Hematopoietic multipotent progenitor cell treated with erythropoietin and hydrocortisone succinate and interleukin-3 and kit ligand, for 15 days (in vitro differentiated cells): ENCODE results near the gene ESAM.

Experiments
- DNase-seq: peaks from one replicate; pipeline ENCODE4 v3.0.0-alpha.2; 2015; ENCODE audit warnings: low spot score

ESAM gene

DNA sequence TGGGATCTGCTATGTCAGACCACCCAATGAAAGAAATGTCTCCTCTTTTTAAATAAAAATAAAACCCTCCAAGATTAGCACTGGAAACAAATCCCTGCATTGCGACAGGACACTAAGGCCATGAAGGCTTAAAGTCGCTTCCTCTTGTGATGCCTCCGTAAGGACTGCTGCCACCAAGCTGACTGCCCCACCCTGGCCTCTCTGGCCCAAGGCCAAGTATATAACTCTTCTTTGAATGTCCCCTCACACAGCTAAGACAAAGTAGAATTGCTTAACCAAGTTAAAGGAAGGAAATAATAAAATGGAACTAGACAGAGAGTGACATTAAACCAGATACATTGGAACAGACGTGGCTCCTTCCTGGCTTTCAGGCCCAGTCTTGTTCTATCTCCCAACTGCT is 29.9 kb downstream of the ESAM start:
- no peak for DNase-seq

DNA sequence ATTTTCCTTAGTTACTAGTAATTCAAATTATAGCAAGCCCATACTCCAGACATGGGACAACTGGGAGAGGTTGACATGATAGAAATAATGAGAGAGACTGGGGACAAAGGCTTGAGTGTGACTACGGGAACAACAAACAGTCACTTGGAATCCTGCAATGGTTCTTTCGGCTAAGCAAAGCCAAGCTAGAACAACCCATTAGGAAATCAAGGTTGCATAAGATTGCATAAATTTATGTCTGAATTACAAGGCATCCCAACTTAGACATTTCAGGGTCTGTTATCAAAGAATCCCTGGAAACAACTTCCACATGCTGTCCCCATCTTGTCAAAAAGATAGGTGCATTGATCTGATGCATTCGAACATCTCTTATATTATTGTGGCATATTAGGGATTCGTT is 32.5 kb downstream of the ESAM start:
- no peak for DNase-seq

DNA sequence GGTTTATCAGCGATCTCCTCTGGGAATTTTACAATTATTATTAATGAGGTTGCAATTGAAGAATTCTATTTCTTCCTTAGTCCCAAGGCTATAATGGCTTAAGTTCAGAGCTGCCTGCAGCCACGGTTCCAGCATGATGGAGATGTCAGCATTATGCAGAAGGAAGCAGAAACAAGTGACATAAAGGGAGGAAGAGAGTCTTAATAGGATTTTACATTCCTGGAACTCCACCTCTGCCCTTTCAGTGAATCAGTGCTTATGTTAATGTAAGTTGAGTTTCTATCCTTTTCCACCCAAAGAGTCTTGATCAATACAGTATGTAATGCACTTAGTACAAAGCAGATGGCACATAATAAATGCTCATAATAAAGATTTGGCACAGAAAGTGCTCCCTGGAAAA is 34.0 kb downstream of the ESAM start:
- DNase-seq, result no peak

- DNase-seq, result no peak
These were observed 34.6 kb downstream of the ESAM start for GRCh38 chr11:124727474-124727873.

DNA sequence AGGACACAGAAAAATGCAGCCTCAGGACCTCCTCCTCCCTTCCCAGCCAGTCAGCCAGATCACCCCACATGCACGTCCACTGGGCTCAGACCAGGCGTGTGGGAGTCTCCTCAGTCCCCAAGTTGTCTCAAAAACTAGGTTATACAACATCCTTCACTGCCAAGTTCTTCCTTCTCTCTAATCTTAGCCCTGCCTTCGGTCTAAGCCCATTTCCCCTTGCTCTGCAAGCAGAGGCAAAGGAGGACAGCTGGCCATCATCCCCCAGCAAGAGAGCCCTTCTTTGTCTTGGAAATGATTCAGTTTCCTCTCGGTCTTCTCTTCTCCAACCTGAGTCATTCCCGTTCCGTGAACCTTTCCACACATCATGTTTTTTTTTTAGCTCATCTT is 36.4 kb downstream of the ESAM start:
- DNase-seq, result no peak

- DNase-seq, result no peak
These were observed 36.9 kb downstream of the ESAM start for GRCh38 chr11:124724979-124725718.

DNA sequence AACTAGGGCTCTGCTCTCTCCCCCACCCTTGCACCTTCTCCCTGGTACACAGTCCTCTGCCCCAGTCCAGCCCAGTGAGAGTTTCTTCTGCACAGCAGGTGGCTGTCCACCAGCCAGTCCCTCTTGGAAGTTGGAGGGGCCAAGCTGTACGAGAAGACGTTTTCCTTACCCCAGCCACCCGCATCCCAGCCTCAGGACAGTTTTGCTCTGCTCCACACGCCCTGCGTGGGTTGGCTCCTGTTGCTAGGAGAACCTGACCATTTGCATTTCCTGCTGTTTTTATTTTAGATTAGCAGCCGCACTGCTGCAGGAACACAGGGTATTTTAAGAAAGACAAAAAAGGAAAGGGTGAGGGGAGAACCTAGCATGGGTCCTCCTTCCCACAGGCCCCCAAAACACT is 39.9 kb downstream of the ESAM start:
- DNase-seq, result no peak

- DNase-seq, result no peak
These were observed 42.6 kb downstream of the ESAM start for GRCh38 chr11:124719534-124719933.

DNA sequence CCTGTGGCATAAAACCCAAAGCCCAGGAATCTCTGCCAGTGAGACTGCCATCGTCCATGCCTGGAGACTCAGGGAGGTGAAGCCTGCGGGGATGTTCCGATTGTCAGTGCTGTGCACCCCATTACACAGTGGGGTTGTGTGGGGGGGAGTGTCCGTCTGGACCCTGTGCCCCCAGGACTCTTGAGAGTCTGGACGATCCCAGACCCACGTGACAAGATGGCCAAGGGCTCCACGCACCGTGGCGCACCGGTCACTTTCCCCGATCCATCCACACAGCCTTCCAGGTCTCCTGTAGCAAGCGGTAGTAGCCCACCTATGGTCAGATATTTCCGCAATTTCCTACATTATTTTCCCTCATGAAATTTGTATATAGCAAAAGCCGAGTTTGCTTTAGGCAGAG is 43.3 kb downstream of the ESAM start:
- DNase-seq, result no peak

DNA sequence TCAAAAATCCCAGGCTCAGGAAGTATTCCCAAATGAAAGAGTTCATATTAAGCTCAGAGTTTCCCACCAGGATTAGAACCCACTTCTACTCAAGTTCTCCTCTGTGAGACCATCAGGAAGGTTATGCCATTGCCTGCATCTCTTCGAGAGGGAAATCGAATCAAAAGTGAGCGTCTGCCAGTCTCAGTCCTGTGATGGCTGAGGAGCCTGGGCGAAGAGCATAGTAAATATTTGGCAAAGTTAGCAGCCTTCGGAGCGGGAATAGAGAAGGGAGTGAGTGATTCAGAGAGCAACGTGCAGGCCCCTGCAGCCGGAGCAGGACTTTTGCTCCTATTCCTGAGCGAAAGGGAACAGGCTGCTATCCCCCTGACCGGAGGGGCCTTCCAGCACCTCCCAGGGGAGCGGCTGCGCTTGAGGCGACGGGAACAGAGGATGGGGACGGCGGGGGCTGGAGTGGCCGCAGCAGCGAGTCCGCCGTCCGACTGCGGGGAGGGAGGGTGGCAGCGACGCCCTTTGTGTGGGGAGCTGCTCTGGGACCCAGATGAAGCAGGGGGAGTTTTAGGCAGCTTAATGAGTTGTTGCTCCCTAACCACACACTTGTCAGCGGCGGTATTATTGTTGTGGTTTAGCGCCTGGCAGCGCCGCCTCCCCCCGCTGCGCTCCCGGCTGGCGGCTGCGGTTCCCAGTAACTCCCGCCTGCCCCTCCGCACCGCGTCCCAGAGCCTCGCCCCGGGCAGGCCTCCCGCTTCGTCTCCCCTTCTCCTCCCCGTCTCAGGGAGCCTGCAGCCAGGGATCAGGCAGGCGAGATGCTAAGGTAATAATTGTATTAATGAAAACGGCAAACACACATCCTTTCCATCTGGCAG is 44.1 kb downstream of the ESAM start:
- no peak for DNase-seq

DNA sequence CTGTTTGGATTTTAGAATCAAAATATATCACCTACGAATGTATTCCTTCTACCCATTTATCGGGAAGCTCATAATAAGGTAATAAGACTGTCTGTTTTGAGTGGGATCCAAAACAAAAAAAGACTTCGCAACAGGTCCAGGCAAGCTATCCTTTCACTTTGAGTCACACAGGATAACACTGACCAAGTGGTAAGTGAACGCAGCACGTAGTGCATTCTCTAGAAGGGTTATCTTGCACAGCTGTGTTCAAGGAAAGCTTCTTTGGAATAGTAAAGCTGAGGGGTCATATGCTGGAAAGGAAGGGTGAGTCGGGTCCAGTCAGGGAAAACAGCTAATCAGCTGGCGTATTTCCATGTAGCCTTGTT is 44.7 kb downstream of the ESAM start:
- no peak for DNase-seq

GRCh38 chr11:124716591-124716990 is 45.5 kb downstream of the ESAM start:
- no peak for DNase-seq

GRCh38 chr11:124712392-124712791 is 49.7 kb downstream of the ESAM start:
- no peak for DNase-seq

- no peak for DNase-seq
These were observed 54.3 kb downstream of the ESAM start for GRCh38 chr11:124707829-124708228.
